A549 (cell line): Measurements from ENCODE around the gene DEUP1. TPM values are rescaled to one million over a fixed set of nuclear protein-coding genes. Genes with fewer than 3 reads are reported as not detected.

Source experiments
- ATAC-seq, 2 experiments: fragments of 200-7000 bp in 1 of 2; fragments of >200 bp in 1 of 2; cut with Nextera tagmentation in 1 of 2; cut with Tn5 transposase in 1 of 2; 3 replicates each; pipeline versions ENCODE4 v1.8.0 to v1.9.1; 2018 to 2020; ENCODE audit warnings: mild to moderate bottlenecking in 1 of 2, moderate library complexity in 1 of 2
- CTCF ChIA-PET: fragments of 300-600 bp; sonication (Branson Sonifier 250); formaldehyde crosslinking; extraction: SDS; loops from one replicate; lab custom pipeline; 2021; ENCODE audit warnings: antibody characterized with exemption, inconsistent platforms; lab: Yijun Ruan, JAX
- POLR2A ChIA-PET: fragments of 350-600 bp; formaldehyde crosslinking; extraction: SDS; loops from one replicate; lab custom pipeline; 2021; ENCODE audit warnings: antibody characterized with exemption, inconsistent platforms; lab: Yijun Ruan, JAX
- DNase-seq, 2 experiments: peaks; one replicate each; pipeline versions ENCODE4 v3.0.0 to v3.0.0-alpha.2; 2011 to 2016; ENCODE audit warnings: low read depth in 1 of 2, low spot score in 1 of 2
- FAIRE-seq: peaks from 2 replicates; lab custom pipeline; 2011; peaks lifted over from hg19 to GRCh38; lab: Jason Lieb, UNC
- H3K27ac ChIP-seq, 2 experiments: fragments of >200 bp; sonication (Bioruptor Twin); formaldehyde crosslinking; 3 replicates each; pipeline ENCODE4 v1.5.1; 2016 to 2017
- H3K4me1 ChIP-seq: fragments of >200 bp; sonication (Bioruptor Twin); formaldehyde crosslinking; 3 replicates; pipeline ENCODE4 v1.6.1; 2016
- H3K4me2 ChIP-seq: fragments of >200 bp; sonication (Bioruptor Twin); formaldehyde crosslinking; 3 replicates; pipeline ENCODE4 v1.6.1; 2016
- H3K4me3 ChIP-seq: fragments of >200 bp; sonication (Bioruptor Twin); formaldehyde crosslinking; 3 replicates; pipeline ENCODE4 v1.5.1; 2016
- H3K9me3 ChIP-seq: fragments of >200 bp; sonication (Bioruptor Twin); formaldehyde crosslinking; 3 replicates; pipeline ENCODE4 v1.6.1; 2016
- BHLHE40 ChIP-seq: IDR thresholded peaks from 2 replicates; pipeline ENCODE4 v1.6.1; 2012; ENCODE audit warnings: low read depth, low read length, inconsistent platforms
- CBX8 ChIP-seq: fragments of 200-600 bp; sonication (generic); IDR thresholded peaks from 2 replicates; pipeline ENCODE4 v1.6.1; 2016
- CHD4 ChIP-seq: fragments of 200-600 bp; sonication (generic); IDR thresholded peaks from 2 replicates; pipeline ENCODE4 v1.6.1; 2016; ENCODE audit warnings: antibody characterized with exemption, mild to moderate bottlenecking, borderline replicate concordance
- EHF ChIP-seq: fragments of 250-450 bp; sonication (Bioruptor Pico); IDR thresholded peaks from 2 replicates; pipeline ENCODE4 v1.5.0; 2020; ENCODE audit warnings: mild to moderate bottlenecking
- EHMT2 ChIP-seq: fragments of 200-600 bp; sonication (generic); IDR thresholded peaks from 2 replicates; pipeline ENCODE4 v1.6.1; 2016; ENCODE audit warnings: antibody characterized with exemption, low read depth, mild to moderate bottlenecking, moderate library complexity
- EP300 ChIP-seq, 2 experiments: fragments of >200 bp; sonication (Bioruptor Twin); formaldehyde crosslinking; IDR thresholded peaks; 2 replicates in 1 of 2; 3 replicates in 1 of 2; pipeline ENCODE4 v1.6.1; 2016 to 2017
- FOSL2 ChIP-seq, 2 experiments: fragments of 450-650 bp in 1 of 2; fragments of >200 bp in 1 of 2; sonication (Bioruptor Twin) in 1 of 2; formaldehyde crosslinking; IDR thresholded peaks; 2 replicates each; pipeline versions ENCODE4 v1.5.0 to v1.6.1; 2016 to 2020; ENCODE audit warnings: mild to moderate bottlenecking in 1 of 2, moderate library complexity in 1 of 2
- GATA3 ChIP-seq: IDR thresholded peaks from 2 replicates; pipeline ENCODE4 v1.6.1; 2012; ENCODE audit warnings: borderline replicate concordance
- HDAC2 ChIP-seq: fragments of 200-600 bp; sonication (generic); IDR thresholded peaks from 2 replicates; pipeline ENCODE4 v1.6.1; 2016
- HOXB13 ChIP-seq: fragments of 250-450 bp; sonication (Bioruptor Pico); IDR thresholded peaks from 2 replicates; pipeline ENCODE4 v1.5.0; 2020; ENCODE audit warnings: low read depth, mild to moderate bottlenecking, moderate library complexity
- HOXB5 ChIP-seq: fragments of 250-450 bp; sonication (Bioruptor Pico); IDR thresholded peaks from 2 replicates; pipeline ENCODE4 v1.5.0; 2020; ENCODE audit warnings: mild to moderate bottlenecking, moderate library complexity
- JUNB ChIP-seq: fragments of >200 bp; sonication (Bioruptor Twin); formaldehyde crosslinking; IDR thresholded peaks from 2 replicates; pipeline ENCODE4 v1.6.1; 2016
- MAZ ChIP-seq: fragments of 150-350 bp; IDR thresholded peaks from 2 replicates; pipeline ENCODE4 v1.6.1; 2014; ENCODE audit warnings: antibody characterized with exemption, low read depth, low read length, borderline replicate concordance
- NPAS2 ChIP-seq: fragments of 250-450 bp; sonication (Bioruptor Pico); IDR thresholded peaks from 2 replicates; pipeline ENCODE4 v1.8.0; 2022; ENCODE audit warnings: mild to moderate bottlenecking, moderate library complexity, borderline replicate concordance
- RARB ChIP-seq: fragments of 250-450 bp; sonication (Bioruptor Pico); IDR thresholded peaks from 2 replicates; pipeline ENCODE4 v1.8.0; 2021; ENCODE audit warnings: mild to moderate bottlenecking, moderate library complexity
- SREBF2 ChIP-seq: fragments of 450-650 bp; IDR thresholded peaks from 2 replicates; pipeline ENCODE4 v1.6.1; 2014; ENCODE audit warnings: mild to moderate bottlenecking, moderate library complexity
- ZC3H11A ChIP-seq: fragments of 450-650 bp; IDR thresholded peaks from 2 replicates; pipeline ENCODE4 v1.6.1; 2014; ENCODE audit warnings: antibody characterized with exemption, mild to moderate bottlenecking
- ZNF302 ChIP-seq: fragments of 250-450 bp; sonication (Bioruptor Pico); IDR thresholded peaks from 2 replicates; pipeline ENCODE4 v1.9.0; 2021; ENCODE audit warnings: inconsistent platforms, mild to moderate bottlenecking, moderate library complexity
- ZSCAN20 ChIP-seq: fragments of 250-450 bp; sonication (Bioruptor Pico); IDR thresholded peaks from 2 replicates; pipeline ENCODE4 v1.8.0; 2022; ENCODE audit warnings: mild to moderate bottlenecking, moderate library complexity
- whole genome bisulfite sequencing: methylation state at CpG from one replicate; pipeline ENCODE4 v1.1.6; 2017; ENCODE audit errors: missing lambda C conversion rate; 5-methylcytosine and 5-hydroxymethylcytosine counted together
- polyA plus RNA-seq, 4 experiments: library from polyadenylated mRNA; depleted of rRNA in 3 of 4; stranded (reverse); fragments of >200 nt; fragmentation: RNase III in 1 of 4; extraction: RNeasy Plus Mini Kit Qiagen cat#74134 plus additional on column Dnase treatment in 1 of 4; gene quantifications; 2 replicates in 3 of 4; 3 replicates in 1 of 4; pipeline ENCODE4 v1.2.3, GENCODE V29; 2011 to 2017
- TF ChIP-seq, protein P1 (sequence below): fragments of 450-650 bp; IDR thresholded peaks from 2 replicates; pipeline ENCODE4 v1.6.1; 2014; ENCODE audit warnings: antibody characterized with exemption
- TF ChIP-seq, protein P2 (sequence below): fragments of 150-350 bp; IDR thresholded peaks from 2 replicates; pipeline ENCODE4 v1.6.1; 2014; ENCODE audit warnings: low read depth, mild to moderate bottlenecking, low read length
- TF ChIP-seq, protein P3 (sequence below): fragments of 250-450 bp; sonication (Bioruptor Pico); IDR thresholded peaks from 2 replicates; pipeline ENCODE4 v1.5.0; 2020; ENCODE audit warnings: low read depth, mild to moderate bottlenecking, moderate library complexity
- TF ChIP-seq, protein P4 (sequence below): fragments of >200 bp; sonication (Bioruptor Twin); formaldehyde crosslinking; IDR thresholded peaks from 2 replicates; pipeline ENCODE4 v1.6.1; 2016
- TF ChIP-seq, protein P5 (sequence below): fragments of 250-450 bp; sonication (Bioruptor Pico); IDR thresholded peaks from 2 replicates; pipeline ENCODE4 v1.5.0; 2021; ENCODE audit warnings: mild to moderate bottlenecking, moderate library complexity, borderline replicate concordance
- TF ChIP-seq, protein P6 (sequence below): fragments of >200 bp; sonication (Bioruptor Twin); formaldehyde crosslinking; IDR thresholded peaks from 3 replicates; pipeline ENCODE4 v1.5.1; 2016

Gene DEUP1
- polyA plus RNA-seq, 2 of the 4 experiments (the other 2 are of a cell fraction) = not detected

DNA sequence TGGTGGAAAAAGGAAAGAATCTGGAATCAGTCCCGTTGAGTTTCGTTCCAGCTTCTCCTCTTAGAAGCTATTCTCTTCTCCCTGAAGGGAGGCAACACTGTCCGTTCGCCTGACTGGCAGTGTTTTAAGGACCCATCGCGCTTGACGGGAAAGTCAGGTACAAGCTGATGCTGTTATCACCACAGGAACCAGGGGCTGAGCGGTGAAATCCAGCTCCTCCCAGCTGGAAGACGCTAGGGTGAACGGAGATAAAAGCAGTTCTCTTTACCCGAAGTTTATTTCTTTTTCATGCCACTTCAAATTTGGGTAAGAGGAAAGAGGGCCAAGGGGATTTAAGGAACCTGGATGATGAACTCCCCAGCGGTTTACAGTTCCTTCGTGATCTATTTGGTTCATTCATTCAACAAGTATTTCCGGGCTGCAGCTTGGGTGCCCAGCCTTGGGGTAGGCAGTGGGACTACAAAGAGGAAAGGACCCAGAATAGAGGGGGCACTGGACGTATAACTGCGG lies 551 bp upstream of the DEUP1 start:
- H3K4me1 ChIP-seq = no peaks in the 10 kb centered on the region
- H3K4me3 ChIP-seq = peak overlapping the region; percentile 53
- WGBS = 39% methylated on average over 16 of the region's 16 CpGs
- ATAC-seq (no peak), DNase-seq (peak in 1 of 2 experiments; percentile 2), FAIRE-seq (no peak)
- H3K9me3 ChIP-seq = no peaks in the 10 kb centered on the region
- H3K4me2 ChIP-seq = peak overlapping the region; percentile 89
- TF ChIP-seq ZC3H11A = no peak
- TF ChIP-seq ZSCAN20 (CRISPR knock-in tag) = no peak
- TF ChIP-seq, protein P1, sequence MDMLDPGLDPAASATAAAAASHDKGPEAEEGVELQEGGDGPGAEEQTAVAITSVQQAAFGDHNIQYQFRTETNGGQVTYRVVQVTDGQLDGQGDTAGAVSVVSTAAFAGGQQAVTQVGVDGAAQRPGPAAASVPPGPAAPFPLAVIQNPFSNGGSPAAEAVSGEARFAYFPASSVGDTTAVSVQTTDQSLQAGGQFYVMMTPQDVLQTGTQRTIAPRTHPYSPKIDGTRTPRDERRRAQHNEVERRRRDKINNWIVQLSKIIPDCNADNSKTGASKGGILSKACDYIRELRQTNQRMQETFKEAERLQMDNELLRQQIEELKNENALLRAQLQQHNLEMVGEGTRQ = no peak
- no peak for TF ChIP-seq NPAS2 (CRISPR knock-in tag)
- TF ChIP-seq JUNB = no peak
- no peak for TF ChIP-seq EP300 (IDR thresholded peaks at IDR 0.05)
- ChIA-PET CTCF (no interaction called here), POLR2A (no interaction called here)
- H3K27ac ChIP-seq = peak overlapping the region in 1 of 2 experiments; percentile 74; a peak in 4 of 6 replicates

DNA sequence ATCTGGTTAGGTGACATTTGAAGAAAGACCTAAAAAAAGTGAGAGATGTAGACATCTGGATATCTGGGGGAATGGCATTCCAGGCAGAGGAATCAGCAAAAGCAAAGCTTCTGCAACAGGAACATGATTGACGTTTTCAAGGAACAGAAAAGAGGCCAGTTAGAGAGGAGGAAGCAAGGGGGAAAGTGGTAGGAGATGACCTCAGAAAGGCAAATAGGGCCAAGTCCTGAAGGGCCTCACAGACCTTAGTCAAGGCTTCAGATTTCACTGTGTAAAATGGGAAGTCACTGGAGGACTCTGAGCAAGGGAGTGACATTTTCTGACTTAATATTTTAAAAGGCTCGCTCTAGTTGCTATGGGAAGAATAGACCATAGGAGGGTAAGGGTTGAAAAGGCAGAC lies 9.7 kb downstream of the DEUP1 start:
- FAIRE-seq = no peak
- Histone ChIP-seq H3K4me1 (no peaks in the 10 kb centered on the region), H3K4me2 (no peak overlapping the region), H3K9me3 (no peaks in the 10 kb centered on the region), H3K4me3 (no peak overlapping the region), H3K27ac (no peak overlapping the region)
- WGBS = 4% methylated on average over 2 of the region's 2 CpGs
- TF ChIP-seq, protein P2, sequence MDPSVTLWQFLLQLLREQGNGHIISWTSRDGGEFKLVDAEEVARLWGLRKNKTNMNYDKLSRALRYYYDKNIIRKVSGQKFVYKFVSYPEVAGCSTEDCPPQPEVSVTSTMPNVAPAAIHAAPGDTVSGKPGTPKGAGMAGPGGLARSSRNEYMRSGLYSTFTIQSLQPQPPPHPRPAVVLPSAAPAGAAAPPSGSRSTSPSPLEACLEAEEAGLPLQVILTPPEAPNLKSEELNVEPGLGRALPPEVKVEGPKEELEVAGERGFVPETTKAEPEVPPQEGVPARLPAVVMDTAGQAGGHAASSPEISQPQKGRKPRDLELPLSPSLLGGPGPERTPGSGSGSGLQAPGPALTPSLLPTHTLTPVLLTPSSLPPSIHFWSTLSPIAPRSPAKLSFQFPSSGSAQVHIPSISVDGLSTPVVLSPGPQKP = no peak
- POLR2A ChIA-PET = no interaction called here
- CTCF ChIA-PET = interaction anchor here (0.6 kb wide), 1 partner anchor 312 kb away, joined by 3 read pairs; no protein-coding TSS in a partner anchor
- no peak for ATAC-seq
- DNase-seq = no peak

DNA sequence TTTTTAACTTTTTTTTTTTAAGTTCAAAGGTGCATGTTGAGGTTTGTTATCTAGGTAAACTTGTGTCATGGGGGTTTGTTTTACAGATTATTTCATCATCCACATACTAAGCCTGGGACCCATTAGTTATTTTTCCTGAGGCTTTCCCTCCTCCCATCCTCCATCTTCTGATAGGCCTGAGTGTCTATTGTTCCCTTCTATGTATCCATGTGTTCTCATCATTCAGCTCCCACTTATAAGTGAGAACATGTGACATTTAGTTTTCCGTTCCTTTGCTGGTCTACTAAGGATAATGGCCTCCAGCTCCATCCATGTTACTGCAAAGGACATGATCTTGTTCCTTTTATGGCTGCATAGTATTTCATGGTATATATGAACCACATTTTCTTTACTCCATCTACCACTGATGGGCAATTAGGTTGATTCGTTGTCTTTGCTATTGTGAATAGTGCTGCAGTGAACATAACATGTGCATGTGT lies 14.4 kb downstream of the DEUP1 start:
- no peaks in the 10 kb centered on the region for H3K9me3 ChIP-seq
- no peak overlapping the region for H3K27ac ChIP-seq
- H3K4me2 ChIP-seq = no peak overlapping the region
- H3K4me3 ChIP-seq = no peak overlapping the region
- ChIA-PET CTCF (interaction anchor here (0.7 kb wide), 1 partner anchor 1476 kb away, joined by 3 read pairs; no protein-coding TSS in a partner anchor), POLR2A (no interaction called here)
- DNase-seq (no peak), FAIRE-seq (no peak), ATAC-seq (no peak)
- TF ChIP-seq MAZ (no peak), SREBF2 (no peak), HOXB13 (CRISPR knock-in tag) (no peak), ZNF302 (CRISPR knock-in tag) (no peak), CBX8 (no peak), FOSL2 (IDR thresholded peaks at IDR 0.05) (no peak), FOSL2 (CRISPR knock-in tag; IDR thresholded peaks at IDR 0.05) (no peak), BHLHE40 (no peak), GATA3 (no peak)
- TF ChIP-seq, protein P3, sequence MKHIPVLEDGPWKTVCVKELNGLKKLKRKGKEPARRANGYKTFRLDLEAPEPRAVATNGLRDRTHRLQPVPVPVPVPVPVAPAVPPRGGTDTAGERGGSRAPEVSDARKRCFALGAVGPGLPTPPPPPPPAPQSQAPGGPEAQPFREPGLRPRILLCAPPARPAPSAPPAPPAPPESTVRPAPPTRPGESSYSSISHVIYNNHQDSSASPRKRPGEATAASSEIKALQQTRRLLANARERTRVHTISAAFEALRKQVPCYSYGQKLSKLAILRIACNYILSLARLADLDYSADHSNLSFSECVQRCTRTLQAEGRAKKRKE (CRISPR knock-in tag) = no peak
- TF ChIP-seq, protein P4, sequence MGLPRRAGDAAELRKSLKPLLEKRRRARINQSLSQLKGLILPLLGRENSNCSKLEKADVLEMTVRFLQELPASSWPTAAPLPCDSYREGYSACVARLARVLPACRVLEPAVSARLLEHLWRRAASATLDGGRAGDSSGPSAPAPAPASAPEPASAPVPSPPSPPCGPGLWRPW = no peak
- H3K4me1 ChIP-seq = no peaks in the 10 kb centered on the region
- 19% methylated on average over 2 of the region's 2 CpGs for WGBS

DNA sequence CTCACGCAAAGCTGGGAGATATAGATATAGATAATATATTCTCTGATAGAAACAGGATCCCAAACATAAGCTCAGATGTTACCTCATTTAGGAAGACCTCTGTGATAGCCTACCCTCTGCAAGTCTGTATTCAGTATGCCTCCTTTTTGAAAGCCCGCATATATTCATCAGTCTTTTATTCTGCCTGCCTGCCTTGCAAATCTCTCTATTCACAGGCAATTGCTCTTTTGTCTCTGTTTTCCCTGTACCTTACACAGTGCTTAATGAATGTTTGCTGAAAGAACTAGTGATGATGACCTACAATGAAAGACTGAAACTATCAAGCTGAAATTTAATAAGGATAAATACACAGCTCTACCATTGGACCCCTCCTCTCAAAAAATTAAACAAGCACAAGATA lies 18.4 kb downstream of the DEUP1 start:
- no peak for DNase-seq
- ATAC-seq = no peak
- WGBS = 69% methylated on average over 2 of the region's 2 CpGs
- Histone ChIP-seq H3K4me1 (no peaks in the 10 kb centered on the region), H3K27ac (no peak overlapping the region), H3K9me3 (no peaks in the 10 kb centered on the region), H3K4me3 (no peak overlapping the region), H3K4me2 (no peak overlapping the region)
- POLR2A ChIA-PET = no interaction called here
- CTCF ChIA-PET = no interaction called here
- no peak for FAIRE-seq
- TF ChIP-seq HDAC2 (no peak), CHD4 (no peak), MAZ (no peak), EHF (CRISPR knock-in tag) (no peak), CBX8 (no peak), EHMT2 (no peak), HOXB5 (CRISPR knock-in tag) (no peak), RARB (CRISPR knock-in tag) (no peak)
- TF ChIP-seq, protein P5, sequence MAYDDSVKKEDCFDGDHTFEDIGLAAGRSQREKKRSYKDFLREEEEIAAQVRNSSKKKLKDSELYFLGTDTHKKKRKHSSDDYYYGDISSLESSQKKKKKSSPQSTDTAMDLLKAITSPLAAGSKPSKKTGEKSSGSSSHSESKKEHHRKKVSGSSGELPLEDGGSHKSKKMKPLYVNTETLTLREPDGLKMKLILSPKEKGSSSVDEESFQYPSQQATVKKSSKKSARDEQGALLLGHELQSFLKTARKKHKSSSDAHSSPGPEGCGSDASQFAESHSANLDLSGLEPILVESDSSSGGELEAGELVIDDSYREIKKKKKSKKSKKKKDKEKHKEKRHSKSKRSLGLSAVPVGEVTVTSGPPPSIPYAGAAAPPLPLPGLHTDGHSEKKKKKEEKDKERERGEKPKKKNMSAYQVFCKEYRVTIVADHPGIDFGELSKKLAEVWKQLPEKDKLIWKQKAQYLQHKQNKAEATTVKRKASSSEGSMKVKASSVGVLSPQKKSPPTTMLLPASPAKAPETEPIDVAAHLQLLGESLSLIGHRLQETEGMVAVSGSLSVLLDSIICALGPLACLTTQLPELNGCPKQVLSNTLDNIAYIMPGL (CRISPR knock-in tag) = no peak
- TF ChIP-seq, protein P6, sequence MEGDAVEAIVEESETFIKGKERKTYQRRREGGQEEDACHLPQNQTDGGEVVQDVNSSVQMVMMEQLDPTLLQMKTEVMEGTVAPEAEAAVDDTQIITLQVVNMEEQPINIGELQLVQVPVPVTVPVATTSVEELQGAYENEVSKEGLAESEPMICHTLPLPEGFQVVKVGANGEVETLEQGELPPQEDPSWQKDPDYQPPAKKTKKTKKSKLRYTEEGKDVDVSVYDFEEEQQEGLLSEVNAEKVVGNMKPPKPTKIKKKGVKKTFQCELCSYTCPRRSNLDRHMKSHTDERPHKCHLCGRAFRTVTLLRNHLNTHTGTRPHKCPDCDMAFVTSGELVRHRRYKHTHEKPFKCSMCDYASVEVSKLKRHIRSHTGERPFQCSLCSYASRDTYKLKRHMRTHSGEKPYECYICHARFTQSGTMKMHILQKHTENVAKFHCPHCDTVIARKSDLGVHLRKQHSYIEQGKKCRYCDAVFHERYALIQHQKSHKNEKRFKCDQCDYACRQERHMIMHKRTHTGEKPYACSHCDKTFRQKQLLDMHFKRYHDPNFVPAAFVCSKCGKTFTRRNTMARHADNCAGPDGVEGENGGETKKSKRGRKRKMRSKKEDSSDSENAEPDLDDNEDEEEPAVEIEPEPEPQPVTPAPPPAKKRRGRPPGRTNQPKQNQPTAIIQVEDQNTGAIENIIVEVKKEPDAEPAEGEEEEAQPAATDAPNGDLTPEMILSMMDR = no peak
